Loucy (cell line): ENCODE measurements around the gene SKI.

Experiments used
- H2AFZ ChIP-seq: fragments of 200-600 bp; sonication (generic); 2 replicates; pipeline ENCODE4 v1.6.0; 2016; ENCODE audit warnings: antibody characterized with exemption, mild to moderate bottlenecking, low read length, moderate library complexity
- H3F3A ChIP-seq: fragments of 200-600 bp; 2 replicates; pipeline ENCODE4 v1.6.0; 2016; ENCODE audit warnings: antibody characterized with exemption, low read depth, mild to moderate bottlenecking
- H3K27me3 ChIP-seq: fragments of 200-600 bp; sonication (generic); 2 replicates; pipeline ENCODE4 v1.6.1; 2014; ENCODE audit warnings: low read length, mild to moderate bottlenecking; ENCODE audit not compliant: insufficient read depth, poor library complexity, severe bottlenecking
- H3K36me3 ChIP-seq: fragments of 200-600 bp; sonication (generic); 2 replicates; pipeline ENCODE4 v1.6.1; 2016; ENCODE audit warnings: low read length; ENCODE audit not compliant: insufficient read depth
- H3K4me1 ChIP-seq: fragments of 200-600 bp; sonication (generic); 2 replicates; pipeline ENCODE4 v1.5.1; 2014; ENCODE audit warnings: low read length, mild to moderate bottlenecking; ENCODE audit not compliant: insufficient read depth, poor library complexity, severe bottlenecking
- H3K4me2 ChIP-seq: fragments of 200-600 bp; sonication (generic); 2 replicates; pipeline ENCODE4 v1.6.0; 2014; ENCODE audit warnings: antibody characterized with exemption, low read length, low read depth, mild to moderate bottlenecking; ENCODE audit not compliant: poor library complexity, severe bottlenecking
- H3K4me3 ChIP-seq: fragments of 200-600 bp; sonication (generic); 2 replicates; pipeline ENCODE4 v1.5.1; 2014; ENCODE audit warnings: low read length, mild to moderate bottlenecking, mixed read lengths; ENCODE audit not compliant: poor library complexity, severe bottlenecking
- H3K79me2 ChIP-seq: fragments of 200-600 bp; sonication (generic); 2 replicates; pipeline ENCODE4 v1.6.1; 2014; ENCODE audit warnings: low read length; ENCODE audit not compliant: insufficient read depth
- H3K9ac ChIP-seq: fragments of 200-600 bp; sonication (generic); 2 replicates; pipeline ENCODE4 v1.6.0; 2014; ENCODE audit warnings: mild to moderate bottlenecking, low read depth, low read length, moderate library complexity; ENCODE audit not compliant: poor library complexity, severe bottlenecking
- H3K9me2 ChIP-seq: fragments of 200-600 bp; sonication (generic); replicated peaks from 2 replicates; pipeline ENCODE4 v1.6.1; 2016; ENCODE audit warnings: low read depth, low read length, mixed read lengths
- H3K9me3 ChIP-seq: fragments of 200-600 bp; sonication (generic); 2 replicates; pipeline ENCODE4 v1.6.1; 2014; ENCODE audit warnings: mild to moderate bottlenecking, antibody characterized with exemption, low read length, low read depth; ENCODE audit not compliant: insufficient read depth
- H4K20me1 ChIP-seq: fragments of 200-600 bp; sonication (generic); 2 replicates; pipeline ENCODE4 v1.6.0; 2014; ENCODE audit warnings: antibody characterized with exemption, low read length, mild to moderate bottlenecking; ENCODE audit not compliant: insufficient read depth, poor library complexity, severe bottlenecking
- EZH2phosphoT487 ChIP-seq: fragments of 200-600 bp; IDR thresholded peaks from 2 replicates; pipeline ENCODE4 v1.6.1; 2018; ENCODE audit warnings: antibody characterized with exemption, mild to moderate bottlenecking, moderate library complexity, borderline replicate concordance
- TF ChIP-seq, protein P1 (sequence below): fragments of 200-600 bp; sonication (generic); conservative IDR thresholded peaks from 2 replicates; pipeline ENCODE4 v1.5.1; 2014; ENCODE audit warnings: mild to moderate bottlenecking, antibody characterized with exemption, low read length

Gene SKI

GRCh38 chr1:2344121-2344681, 116.1 kb downstream of the SKI start:
- H3K9me2 ChIP-seq, result no peaks in the 10 kb centered on the region
- H3K9me3 ChIP-seq, result no peaks in the 10 kb centered on the region
- no peak overlapping the region for H3K4me2 ChIP-seq
- no peak overlapping the region for H3K4me3 ChIP-seq
- H3F3A ChIP-seq, result no peaks in the 10 kb centered on the region
- H2AFZ ChIP-seq, result no peak overlapping the region
- H4K20me1 ChIP-seq, result no peaks in the 10 kb centered on the region
- no peaks in the 10 kb centered on the region for H3K4me1 ChIP-seq
- H3K36me3 ChIP-seq, result no peaks in the 10 kb centered on the region
- H3K79me2 ChIP-seq, result no peaks in the 10 kb centered on the region
- H3K9ac ChIP-seq, result no peak overlapping the region
- H3K27me3 ChIP-seq, result no peaks in the 10 kb centered on the region
- TF ChIP-seq EZH2phosphoT487, result no peak
- TF ChIP-seq, protein P1, sequence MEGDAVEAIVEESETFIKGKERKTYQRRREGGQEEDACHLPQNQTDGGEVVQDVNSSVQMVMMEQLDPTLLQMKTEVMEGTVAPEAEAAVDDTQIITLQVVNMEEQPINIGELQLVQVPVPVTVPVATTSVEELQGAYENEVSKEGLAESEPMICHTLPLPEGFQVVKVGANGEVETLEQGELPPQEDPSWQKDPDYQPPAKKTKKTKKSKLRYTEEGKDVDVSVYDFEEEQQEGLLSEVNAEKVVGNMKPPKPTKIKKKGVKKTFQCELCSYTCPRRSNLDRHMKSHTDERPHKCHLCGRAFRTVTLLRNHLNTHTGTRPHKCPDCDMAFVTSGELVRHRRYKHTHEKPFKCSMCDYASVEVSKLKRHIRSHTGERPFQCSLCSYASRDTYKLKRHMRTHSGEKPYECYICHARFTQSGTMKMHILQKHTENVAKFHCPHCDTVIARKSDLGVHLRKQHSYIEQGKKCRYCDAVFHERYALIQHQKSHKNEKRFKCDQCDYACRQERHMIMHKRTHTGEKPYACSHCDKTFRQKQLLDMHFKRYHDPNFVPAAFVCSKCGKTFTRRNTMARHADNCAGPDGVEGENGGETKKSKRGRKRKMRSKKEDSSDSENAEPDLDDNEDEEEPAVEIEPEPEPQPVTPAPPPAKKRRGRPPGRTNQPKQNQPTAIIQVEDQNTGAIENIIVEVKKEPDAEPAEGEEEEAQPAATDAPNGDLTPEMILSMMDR, result no peak

GRCh38 chr1:2344744-2345296, 116.7 kb downstream of the SKI start:
- no peak for TF ChIP-seq EZH2phosphoT487
- TF ChIP-seq, protein P1, result no peak
- H3K4me3 ChIP-seq, result no peak overlapping the region

DNA sequence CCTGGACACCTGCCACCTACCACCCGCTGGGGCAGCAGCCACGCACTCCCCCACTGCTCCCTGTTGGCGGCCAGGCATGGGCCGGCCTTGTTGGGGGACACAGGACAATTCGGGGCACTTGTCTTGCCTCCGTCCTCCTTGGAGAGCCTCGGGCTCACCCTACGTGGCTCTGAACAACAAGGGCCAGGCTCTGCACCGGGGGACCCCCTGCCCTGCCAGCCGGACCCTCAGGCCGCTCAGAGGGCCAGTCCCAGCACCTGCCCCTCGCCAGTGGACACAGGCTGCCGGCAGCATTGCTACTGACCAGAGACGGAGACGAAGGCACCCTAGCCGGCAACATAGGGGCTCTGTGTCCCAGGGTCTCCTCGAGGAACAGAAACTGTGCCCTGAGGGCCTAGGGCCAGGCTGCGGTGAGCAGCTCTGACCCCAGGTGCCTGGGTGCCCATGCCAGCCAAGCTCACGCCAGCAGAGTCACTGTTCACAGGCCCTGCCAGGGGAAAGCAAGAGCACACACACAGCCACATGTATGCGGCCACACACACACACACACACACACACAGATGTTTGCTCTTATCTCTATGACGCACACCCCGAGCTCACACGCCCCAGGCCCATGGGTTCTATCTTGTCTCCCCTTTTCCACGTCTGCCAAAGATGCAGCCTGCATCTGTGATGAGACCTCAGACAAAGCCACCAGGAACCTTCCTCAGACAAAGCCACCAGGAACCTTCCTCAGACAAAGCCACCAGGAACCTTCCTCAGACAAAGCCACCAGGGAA, 117.4 kb downstream of the SKI start:
- H3K4me1 ChIP-seq, result no peaks in the 10 kb centered on the region
- no peak overlapping the region for H3K9ac ChIP-seq
- H3F3A ChIP-seq, result no peaks in the 10 kb centered on the region
- no peak overlapping the region for H3K4me3 ChIP-seq
- H2AFZ ChIP-seq, result no peak overlapping the region
- H3K27me3 ChIP-seq, result no peaks in the 10 kb centered on the region
- no peaks in the 10 kb centered on the region for H4K20me1 ChIP-seq
- no peaks in the 10 kb centered on the region for H3K79me2 ChIP-seq
- no peaks in the 10 kb centered on the region for H3K36me3 ChIP-seq
- TF ChIP-seq, protein P1, result no peak
- no peak for TF ChIP-seq EZH2phosphoT487
- no peaks in the 10 kb centered on the region for H3K9me2 ChIP-seq
- H3K4me2 ChIP-seq, result no peak overlapping the region
- no peaks in the 10 kb centered on the region for H3K9me3 ChIP-seq

More at GRCh38 chr1:2344744-2345296, 116.7 kb downstream of the SKI start:
- Histone ChIP-seq H4K20me1 (no peaks in the 10 kb centered on the region), H3K36me3 (no peaks in the 10 kb centered on the region), H3K79me2 (no peaks in the 10 kb centered on the region), H3K27me3 (no peaks in the 10 kb centered on the region), H3K9me2 (no peaks in the 10 kb centered on the region), H3F3A (no peaks in the 10 kb centered on the region), H3K9me3 (no peaks in the 10 kb centered on the region), H2AFZ (no peak overlapping the region), H3K4me2 (no peak overlapping the region), H3K4me1 (no peaks in the 10 kb centered on the region), H3K9ac (no peak overlapping the region)
